KMS-11 (cell line): Measurements from ENCODE around the gene NME1.
"Not testable (repeated sequence)": the region's sequence is repeated elsewhere in the genome, so short reads cannot be mapped to it uniquely, and the experiment has no call there.

Source experiments
- H2AFZ ChIP-seq: fragments of 200-600 bp; sonication (generic); 2 replicates; pipeline ENCODE4 v1.6.1; 2016; ENCODE audit warnings: antibody characterized with exemption, mixed run types, low read depth
- H3K27ac ChIP-seq: fragments of 200-600 bp; sonication (generic); 2 replicates; pipeline ENCODE4 v1.6.1; 2016; ENCODE audit warnings: mild to moderate bottlenecking, mixed run types
- H3K27me3 ChIP-seq: fragments of 200-600 bp; sonication (generic); 2 replicates; pipeline ENCODE4 v1.6.1; 2017; ENCODE audit warnings: mild to moderate bottlenecking, low read depth, mixed run types, moderate library complexity; ENCODE audit not compliant: insufficient read depth
- H3K36me3 ChIP-seq: fragments of 200-600 bp; sonication (generic); 2 replicates; pipeline ENCODE4 v1.6.1; 2017; ENCODE audit warnings: mild to moderate bottlenecking, mixed run types; ENCODE audit not compliant: insufficient read depth
- H3K4me1 ChIP-seq: fragments of 200-600 bp; sonication (generic); 2 replicates; pipeline ENCODE4 v1.6.1; 2016; ENCODE audit warnings: mild to moderate bottlenecking, low read depth, mixed run types; ENCODE audit not compliant: poor library complexity, severe bottlenecking
- H3K4me2 ChIP-seq: fragments of 200-600 bp; sonication (generic); 2 replicates; pipeline ENCODE4 v1.7.0; 2016; ENCODE audit warnings: mild to moderate bottlenecking, mixed run types
- H3K4me3 ChIP-seq: fragments of 200-600 bp; sonication (generic); IDR thresholded peaks from 2 replicates; pipeline ENCODE4 v1.6.1; 2017; ENCODE audit warnings: low read depth, low read length, mixed read lengths; ENCODE audit not compliant: insufficient read depth
- H3K79me2 ChIP-seq: fragments of 200-600 bp; sonication (generic); 2 replicates; pipeline ENCODE4 v1.6.1; 2016; ENCODE audit warnings: low read depth, mixed run types; ENCODE audit not compliant: insufficient read depth
- H3K9ac ChIP-seq: fragments of 200-600 bp; sonication (generic); 2 replicates; pipeline ENCODE4 v1.6.1; 2016; ENCODE audit warnings: mild to moderate bottlenecking, mixed run types
- H4K20me1 ChIP-seq: fragments of 200-600 bp; sonication (generic); 2 replicates; pipeline ENCODE4 v1.6.1; 2016; ENCODE audit warnings: mild to moderate bottlenecking, mixed run types; ENCODE audit not compliant: insufficient read depth
- CTCF ChIP-seq: fragments of 200-600 bp; sonication (generic); conservative IDR thresholded peaks from 2 replicates; pipeline ENCODE4 v1.6.1; 2017; ENCODE audit warnings: low read depth, mild to moderate bottlenecking, antibody characterized with exemption, low read length, moderate library complexity, mixed read lengths

NME1 gene

DNA sequence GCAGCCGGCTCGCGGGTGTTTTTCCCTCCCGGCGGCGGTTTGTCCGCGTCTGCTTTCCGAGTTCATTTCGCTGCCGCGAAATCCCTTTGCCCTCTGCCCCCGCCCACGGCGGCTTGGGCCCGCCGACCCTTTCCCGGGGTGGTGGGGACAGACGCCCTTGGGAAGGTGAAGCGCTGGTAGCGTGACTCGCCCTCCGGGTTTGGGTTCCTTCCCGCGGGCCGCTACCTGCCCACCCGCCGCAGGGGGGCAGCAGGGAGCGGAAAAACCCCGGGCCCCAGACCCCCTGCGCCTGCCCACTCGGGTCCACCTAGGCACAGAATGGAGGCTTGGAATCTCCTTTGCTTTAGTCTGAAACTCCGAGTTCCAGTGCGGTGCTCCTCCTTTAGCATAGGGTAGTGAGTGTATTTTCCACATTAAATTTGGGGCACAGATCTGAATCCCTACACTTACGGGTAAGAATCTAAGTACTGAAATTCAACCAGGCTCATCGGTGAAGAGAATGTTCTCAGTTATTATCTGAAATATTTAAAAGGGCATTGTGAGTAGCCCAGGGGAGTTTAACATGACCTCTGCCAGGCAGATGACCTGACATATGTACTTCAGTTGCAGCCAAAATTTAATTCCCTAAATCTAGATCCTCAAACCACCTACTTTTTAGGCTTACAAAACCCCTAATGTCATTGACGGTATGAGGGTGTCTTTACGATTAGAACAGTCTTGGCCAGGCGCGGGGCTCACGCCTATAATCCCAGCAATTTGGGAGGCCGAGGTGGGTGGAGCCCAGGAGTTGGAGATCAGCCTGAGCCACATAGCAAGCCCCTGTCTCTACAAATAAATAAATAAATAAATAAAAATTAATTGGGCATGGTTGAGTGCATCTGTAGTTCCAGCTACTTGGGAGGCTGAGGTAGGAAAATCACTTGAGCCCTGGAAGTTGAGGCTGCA, 13.9 kb downstream of the NME1 start:
- Histone ChIP-seq H3K4me1 (peaks cover 27% of the 10 kb centered on the region), H3K27ac (peak overlapping the region; percentile 95), H3K36me3 (peaks cover 14% of the 10 kb centered on the region; the same call in 1 of the 2 replicates), H3K27me3 (no peaks in the 10 kb centered on the region), H3K4me3 (no peak overlapping the region), H3K9ac (peak overlapping the region; percentile 99), H3K79me2 (peaks cover 25% of the 10 kb centered on the region; the same call in 1 of the 2 replicates), H4K20me1 (no peaks in the 10 kb centered on the region), H2AFZ (peak overlapping the region; percentile 76), H3K4me2 (peak overlapping the region; percentile 70)
- peak; percentile 90 for TF ChIP-seq CTCF

DNA sequence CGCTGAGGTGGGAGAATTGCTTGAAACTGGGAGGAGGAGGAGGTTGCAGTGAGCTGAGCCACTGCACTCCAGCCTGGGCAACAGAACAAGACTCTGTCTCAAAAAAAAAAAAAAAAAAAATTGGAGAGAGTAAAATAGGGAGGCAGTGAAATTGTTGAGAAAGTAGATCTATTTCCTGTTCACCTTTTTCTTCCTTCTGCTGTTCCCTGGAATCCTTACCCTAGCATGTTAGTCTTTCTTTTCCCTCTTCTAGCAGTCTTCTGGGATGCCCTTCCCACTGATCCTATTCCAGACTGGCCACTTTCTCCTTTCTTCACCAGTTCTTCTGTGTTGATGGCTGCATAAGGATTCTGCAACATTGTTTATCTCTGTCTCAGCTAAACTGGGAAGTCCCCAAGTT, 16.0 kb downstream of the NME1 start:
- Histone ChIP-seq H3K4me3 (no peak overlapping the region), H3K79me2 (peaks cover 25% of the 10 kb centered on the region; the same call in 1 of the 2 replicates), H3K9ac (no peak overlapping the region), H3K4me1 (peaks cover 27% of the 10 kb centered on the region), H4K20me1 (no peaks in the 10 kb centered on the region), H3K36me3 (peaks cover 10% of the 10 kb centered on the region; the same call in 1 of the 2 replicates), H3K27me3 (no peaks in the 10 kb centered on the region), H3K27ac (no peak overlapping the region), H3K4me2 (no peak overlapping the region), H2AFZ (no peak overlapping the region)
- no peak for TF ChIP-seq CTCF

- Histone ChIP-seq H3K79me2 (peaks cover 25% of the 10 kb centered on the region; the same call in 1 of the 2 replicates), H3K4me1 (peaks cover 17% of the 10 kb centered on the region), H3K36me3 (peaks cover 10% of the 10 kb centered on the region; the same call in 1 of the 2 replicates), H3K4me3 (no peak overlapping the region), H4K20me1 (no peaks in the 10 kb centered on the region), H2AFZ (no peak overlapping the region), H3K27ac (no peak overlapping the region), H3K27me3 (no peaks in the 10 kb centered on the region), H3K9ac (no peak overlapping the region), H3K4me2 (no peak overlapping the region)
- no peak for TF ChIP-seq CTCF
Measured at GRCh38 chr17:51170736-51171135, 17.4 kb downstream of the NME1 start.

DNA sequence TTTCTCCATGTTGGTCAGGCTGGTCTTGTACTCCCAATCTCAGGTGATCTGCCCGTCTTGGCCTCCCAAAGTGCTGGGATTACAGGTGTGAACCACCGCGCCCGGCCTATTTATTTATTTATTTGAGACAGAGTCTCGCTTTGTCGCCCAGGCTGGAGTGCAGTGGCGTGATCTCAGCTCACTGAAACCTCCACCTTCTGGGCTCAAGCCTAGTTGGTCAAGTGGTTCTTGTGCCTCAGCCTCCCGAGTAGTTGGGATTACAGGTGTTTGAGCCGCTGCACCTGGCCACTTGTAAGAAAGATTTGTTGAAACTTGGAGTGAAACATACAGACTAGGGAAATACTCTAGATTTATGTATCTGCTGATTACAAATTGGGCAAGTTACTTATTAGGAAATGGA, 18.7 kb downstream of the NME1 start:
- Histone ChIP-seq H3K4me1 (peaks cover 17% of the 10 kb centered on the region), H3K79me2 (peaks cover 21% of the 10 kb centered on the region; the same call in 1 of the 2 replicates)
- H3K27ac ChIP-seq, H3K36me3 ChIP-seq, H3K4me3 ChIP-seq, H4K20me1 ChIP-seq, H3K9ac ChIP-seq, H3K27me3 ChIP-seq, H2AFZ ChIP-seq, H3K4me2 ChIP-seq: not testable (repeated sequence)

GRCh38 chr17:51180486-51180885, 27.1 kb downstream of the NME1 start:
- no peak for TF ChIP-seq CTCF
- no peaks in the 10 kb centered on the region for H3K36me3 ChIP-seq

More at GRCh38 chr17:51180486-51180885, 27.1 kb downstream of the NME1 start:
- no peak overlapping the region for H3K4me3 ChIP-seq
- H3K4me2 ChIP-seq, result no peak overlapping the region
- peaks cover 4% of the 10 kb centered on the region for H3K4me1 ChIP-seq
- no peak overlapping the region for H2AFZ ChIP-seq
- no peak overlapping the region for H3K27ac ChIP-seq
- no peak overlapping the region for H3K9ac ChIP-seq
- no peaks in the 10 kb centered on the region for H3K79me2 ChIP-seq
- H4K20me1 ChIP-seq, result no peaks in the 10 kb centered on the region
- no peaks in the 10 kb centered on the region for H3K27me3 ChIP-seq
